HG02870 (cell line): ENCODE results near the gene TUBB3.
"Not testable (repeated sequence)": the region's sequence is repeated elsewhere in the genome, so short reads cannot be mapped to it uniquely, and the experiment has no call there.

Source experiments
- ATAC-seq: cut with Tn5 transposase; IDR thresholded peaks from one replicate; pipeline ENCODE4 v1.9.1; 2021; ENCODE audit warnings: mild to moderate bottlenecking, moderate library complexity; ENCODE audit not compliant: unreplicated experiment

TUBB3 gene

DNA sequence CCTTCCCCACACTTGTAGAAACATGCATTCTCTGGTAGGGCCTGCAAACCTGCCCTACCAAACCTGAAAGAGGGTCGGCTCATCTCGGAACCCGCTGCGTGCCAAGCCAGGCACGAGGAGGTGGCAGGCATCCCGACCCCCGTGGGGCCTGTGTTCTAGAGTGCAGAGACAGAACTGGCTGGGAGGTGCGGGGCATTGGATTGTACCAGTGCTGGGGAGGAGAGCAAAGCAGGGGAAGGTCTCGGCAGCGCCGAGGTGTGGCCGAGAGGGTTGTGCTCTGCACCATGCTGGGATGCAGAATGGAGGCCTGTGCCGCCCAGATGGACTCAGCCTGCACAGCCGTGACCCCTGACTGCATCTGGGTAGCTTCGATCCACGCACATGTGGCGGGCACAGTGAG lies 22.3 kb upstream of the TUBB3 start:
- no peak for ATAC-seq

DNA sequence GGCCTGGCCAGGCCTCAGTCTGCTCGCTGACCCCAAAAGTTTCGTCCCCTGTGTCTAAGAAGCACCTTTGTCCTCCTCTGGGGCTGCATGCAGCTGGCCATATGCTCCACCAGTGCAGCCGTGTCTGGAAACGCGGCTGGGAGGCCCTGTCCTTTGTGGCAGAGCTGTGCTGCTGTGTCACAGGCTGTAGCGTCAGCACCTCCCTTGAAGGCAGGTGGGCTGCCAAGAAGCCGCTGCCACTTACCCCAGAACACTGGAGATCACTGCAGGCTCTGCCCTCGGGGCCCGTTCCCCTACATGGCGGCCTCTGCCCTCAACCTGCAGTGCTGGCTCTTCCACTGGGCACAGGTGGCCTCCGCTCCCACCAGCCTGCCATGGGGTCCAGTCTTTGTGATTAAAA lies 20.2 kb upstream of the TUBB3 start:
- ATAC-seq, result no peak

GRCh38 chr16:89903908-89904515 lies 19.1 kb upstream of the TUBB3 start:
- no peak for ATAC-seq

- ATAC-seq, result no peak
These were observed 18.3 kb upstream of the TUBB3 start for GRCh38 chr16:89904606-89905510.

- ATAC-seq, result no peak
These were observed 17.5 kb upstream of the TUBB3 start for GRCh38 chr16:89905511-89906139.

DNA sequence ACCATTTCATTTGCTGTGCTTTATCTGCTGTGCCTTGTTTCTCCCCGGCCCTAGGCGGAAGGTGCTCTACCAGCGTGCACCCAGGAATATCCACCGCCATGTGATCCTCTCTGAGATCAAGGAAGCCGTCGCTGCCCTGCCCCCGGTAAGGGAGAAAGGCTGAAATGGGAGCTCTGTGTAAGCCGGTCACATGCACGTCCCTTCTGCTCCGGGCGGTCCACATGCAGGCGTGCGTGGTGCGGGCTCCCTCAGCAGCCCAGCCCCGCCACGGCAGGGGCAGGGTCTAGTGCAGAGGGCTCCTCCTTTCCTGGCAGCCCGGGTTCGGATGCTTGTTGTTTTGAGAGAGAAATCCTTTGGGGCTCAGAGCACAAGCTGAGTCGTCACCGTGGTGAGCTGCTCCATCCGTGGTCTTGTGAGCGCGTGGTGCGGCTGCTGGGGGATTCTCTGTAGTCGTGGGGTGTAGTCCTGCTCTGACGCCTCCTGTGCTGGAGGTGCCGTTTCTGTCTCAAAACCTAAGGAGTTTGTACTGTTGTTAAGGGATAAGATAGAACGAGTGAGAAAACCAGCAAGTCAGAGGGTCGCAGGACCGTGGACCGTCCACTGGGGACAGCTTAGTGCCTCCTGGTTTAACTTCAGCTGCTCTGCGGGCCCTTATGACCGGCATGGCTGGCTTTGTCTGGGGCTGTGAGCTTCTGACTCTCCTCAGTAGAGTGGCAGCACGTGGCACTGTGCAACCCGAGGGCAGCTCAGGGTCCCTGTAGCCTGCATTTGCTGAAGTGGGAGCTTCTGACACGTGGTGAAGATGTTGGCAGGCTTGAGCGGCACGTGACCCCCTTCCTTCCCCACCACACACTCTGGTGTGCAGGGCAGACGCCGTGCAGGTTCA lies 16.8 kb upstream of the TUBB3 start:
- ATAC-seq, result no peak

DNA sequence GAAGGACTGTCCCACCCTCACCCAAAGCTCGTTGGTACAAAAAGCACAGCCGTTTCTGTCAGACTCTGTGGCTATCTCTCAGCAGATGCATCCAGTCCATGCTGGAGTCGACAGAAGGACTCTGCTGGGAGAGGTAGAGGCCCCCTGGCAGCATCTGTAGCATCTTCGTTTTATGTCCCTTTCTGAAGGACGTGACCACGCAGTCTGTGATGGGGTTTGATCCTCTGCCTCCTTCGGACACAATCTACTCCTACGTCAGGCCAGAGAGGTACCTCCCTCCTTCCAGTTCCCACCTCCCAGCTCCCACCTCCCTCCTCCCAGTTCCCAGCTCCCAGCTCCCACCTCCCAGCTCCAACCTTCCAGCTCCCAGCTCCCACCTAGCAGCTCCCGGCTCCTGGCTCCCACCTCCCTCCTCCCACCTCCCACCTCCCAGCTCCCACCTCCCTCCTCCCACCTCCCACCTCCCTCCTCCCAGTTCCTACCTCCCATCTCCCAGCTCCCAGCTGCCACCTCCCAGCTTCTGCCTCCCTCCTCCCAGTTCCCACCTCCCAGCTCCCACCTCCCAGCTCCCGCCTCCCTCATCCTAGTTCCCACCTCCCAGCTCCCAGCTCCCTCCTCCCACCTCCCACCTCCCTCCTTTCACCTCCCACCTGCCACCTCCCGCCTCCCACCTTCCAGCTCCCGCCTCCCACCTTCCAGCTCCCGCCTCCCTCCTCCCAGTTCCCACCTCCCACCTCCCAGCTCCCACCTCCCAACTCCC lies 15.9 kb upstream of the TUBB3 start:
- ATAC-seq, result no peak

GRCh38 chr16:89908236-89908635 lies 14.9 kb upstream of the TUBB3 start:
- ATAC-seq, result no peak

GRCh38 chr16:89909777-89910716 lies 13.1 kb upstream of the TUBB3 start:
- no peak for ATAC-seq

DNA sequence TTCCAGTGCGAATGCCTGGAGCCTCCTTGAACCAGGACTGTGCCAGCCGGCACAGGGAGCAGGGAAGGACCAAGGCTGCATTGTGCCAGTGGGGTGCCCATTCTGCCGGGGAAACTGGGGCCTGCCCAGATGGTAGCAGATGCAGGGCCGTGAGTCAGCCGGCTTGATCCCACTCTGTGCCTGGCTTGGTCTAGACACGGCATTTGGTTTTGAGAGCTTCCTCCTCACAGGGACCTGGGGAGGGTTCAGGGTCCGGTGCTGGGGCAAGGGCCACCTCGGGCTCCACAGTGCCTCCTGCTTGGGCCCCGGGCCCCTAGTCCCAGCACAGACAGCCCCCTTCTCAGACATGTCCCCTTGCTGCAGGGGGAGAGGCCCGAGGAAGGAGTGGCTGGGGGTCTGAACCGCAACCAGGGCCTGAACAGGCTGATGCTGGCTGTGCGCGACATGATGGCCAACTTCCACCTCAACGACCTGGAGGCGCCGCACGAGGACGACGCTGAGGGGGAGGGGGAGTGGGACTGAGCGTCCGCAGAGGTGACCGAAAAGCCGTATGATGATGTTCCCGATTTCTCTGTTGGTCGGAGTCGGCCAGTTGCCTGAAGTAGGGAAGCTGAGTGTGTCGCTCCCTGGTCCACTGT lies 12.3 kb upstream of the TUBB3 start:
- no peak for ATAC-seq

- no peak for ATAC-seq
These were observed 11.8 kb upstream of the TUBB3 start for GRCh38 chr16:89911375-89911774.

DNA sequence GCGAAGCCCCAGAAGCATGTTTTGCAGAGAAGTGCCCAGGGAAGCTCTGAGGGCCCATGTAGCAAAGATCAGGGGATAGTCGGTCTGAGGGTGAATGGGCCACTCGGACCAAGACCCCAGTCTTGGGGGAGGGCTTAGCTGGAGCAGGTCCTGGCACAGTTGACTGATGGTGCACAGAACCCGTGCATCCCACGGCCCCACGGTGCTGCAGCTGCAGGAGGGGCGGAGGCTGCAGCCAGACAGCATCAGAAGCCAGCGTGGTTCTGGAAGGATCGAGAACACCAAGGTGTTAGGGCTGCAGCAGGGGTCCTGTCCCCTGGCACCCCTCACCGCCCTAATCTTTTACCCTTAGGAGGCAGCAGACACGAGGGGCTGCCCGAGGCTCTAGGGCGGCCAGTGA lies 11.0 kb upstream of the TUBB3 start:
- ATAC-seq, result no peak

GRCh38 chr16:89912627-89913026 lies 10.5 kb upstream of the TUBB3 start:
- no peak for ATAC-seq

GRCh38 chr16:89913408-89914387 lies 9.4 kb upstream of the TUBB3 start:
- no peak for ATAC-seq

DNA sequence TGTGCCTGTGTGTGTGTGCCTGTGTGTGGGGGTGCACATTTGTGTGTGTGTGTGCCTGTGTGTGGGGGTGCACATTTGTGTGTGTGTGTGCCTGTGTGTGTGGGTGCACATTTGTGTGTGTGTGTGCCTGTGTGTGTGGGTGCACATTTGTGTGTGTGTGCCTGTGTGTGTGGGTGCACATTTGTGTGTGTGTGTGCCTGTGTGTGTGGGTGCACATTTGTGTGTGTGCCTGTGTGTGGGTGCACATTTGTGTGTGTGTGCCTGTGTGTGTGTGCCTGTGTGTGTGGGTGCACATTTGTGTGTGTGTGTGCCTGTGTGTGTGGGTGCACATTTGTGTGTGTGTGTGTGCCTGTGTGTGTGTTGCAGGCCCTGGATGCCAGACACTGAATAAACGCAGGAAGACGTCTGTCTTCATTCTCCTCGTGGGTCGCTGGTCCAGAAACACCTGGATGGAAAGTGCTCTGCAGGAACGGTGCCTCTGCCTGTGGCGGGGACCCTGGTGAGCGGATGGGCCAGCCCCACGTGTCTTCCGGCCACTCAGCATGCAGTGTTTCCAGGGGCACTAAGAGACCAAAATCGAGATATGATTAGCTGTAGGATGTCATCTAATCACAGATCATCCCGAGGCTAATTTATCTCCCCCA lies 8.4 kb upstream of the TUBB3 start:
- not testable (repeated sequence) for ATAC-seq

- no peak for ATAC-seq
These were observed 7.6 kb upstream of the TUBB3 start for GRCh38 chr16:89915303-89916232.
